T-helper 2 cell treated with Interferon-gamma antibody and Interleukin-4, amounts not matched to agents 5 μg/mL and 100 μg/mL, for 36 hours (primary cell): ENCODE data around the gene OBSCN.

Source experiments
- DNase-seq: peaks from one replicate; pipeline ENCODE4 v3.0.0; 2021; ENCODE audit warnings: low spot score
- H3K27ac Mint-ChIP-seq: one replicate; pipeline ENCODE4 v1.8.0; 2021; ENCODE audit warnings: mild to moderate bottlenecking, mixed read lengths
- H3K27me3 Mint-ChIP-seq: one replicate; pipeline ENCODE4 v1.8.0; 2021; ENCODE audit warnings: low read depth, mixed read lengths
- H3K36me3 Mint-ChIP-seq: one replicate; pipeline ENCODE4 v1.8.0; 2021; ENCODE audit warnings: low read depth, mixed read lengths
- H3K4me1 Mint-ChIP-seq: one replicate; pipeline ENCODE4 v1.8.0; 2021; ENCODE audit warnings: low read depth, mixed read lengths
- H3K4me3 Mint-ChIP-seq: one replicate; pipeline ENCODE4 v1.8.0; 2022; ENCODE audit warnings: mild to moderate bottlenecking, moderate library complexity, mixed read lengths
- H3K9me3 Mint-ChIP-seq: one replicate; pipeline ENCODE4 v1.8.0; 2021; ENCODE audit warnings: mixed read lengths

The OBSCN gene

GRCh38 chr1:228279722-228280105, 71.9 kb downstream of the OBSCN start:
- Mint-ChIP-seq H3K27me3 (no peaks in the 10 kb centered on the region), H3K4me1 (peaks cover 6% of the 10 kb centered on the region), H3K27ac (no peak overlapping the region), H3K9me3 (no peaks in the 10 kb centered on the region), H3K36me3 (no peaks in the 10 kb centered on the region), H3K4me3 (no peak overlapping the region)
- no peak for DNase-seq

DNA sequence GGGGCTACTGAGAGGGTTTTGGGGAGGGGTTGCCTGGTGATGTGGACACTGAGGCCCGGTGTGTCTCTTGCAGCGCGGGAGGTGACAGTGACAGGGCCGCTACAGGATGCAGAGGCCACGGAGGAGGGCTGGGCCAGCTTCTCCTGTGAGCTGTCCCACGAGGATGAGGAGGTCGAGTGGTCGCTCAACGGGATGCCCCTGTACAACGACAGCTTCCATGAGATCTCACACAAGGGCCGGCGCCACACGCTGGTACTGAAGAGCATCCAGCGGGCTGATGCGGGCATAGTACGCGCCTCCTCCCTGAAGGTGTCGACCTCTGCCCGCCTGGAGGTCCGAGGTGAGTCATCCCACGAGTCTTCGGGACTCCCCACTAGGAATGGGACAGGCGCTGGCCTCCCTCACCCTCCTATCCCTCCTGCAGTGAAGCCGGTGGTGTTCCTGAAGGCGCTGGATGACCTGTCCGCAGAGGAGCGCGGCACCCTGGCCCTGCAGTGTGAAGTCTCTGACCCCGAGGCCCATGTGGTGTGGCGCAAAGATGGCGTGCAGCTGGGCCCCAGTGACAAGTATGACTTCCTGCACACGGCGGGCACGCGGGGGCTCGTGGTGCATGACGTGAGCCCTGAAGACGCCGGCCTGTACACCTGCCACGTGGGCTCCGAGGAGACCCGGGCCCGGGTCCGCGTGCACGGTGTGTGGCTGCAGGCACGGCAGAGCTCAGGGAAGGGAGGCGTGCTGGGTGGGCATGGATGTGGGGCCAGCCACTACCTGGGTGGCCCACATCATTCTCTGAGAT, 72.5 kb downstream of the OBSCN start:
- H3K9me3 Mint-ChIP-seq: no peaks in the 10 kb centered on the region
- no peak for DNase-seq
- no peak overlapping the region for H3K4me3 Mint-ChIP-seq
- H3K4me1 Mint-ChIP-seq: peaks cover under 1% of the 10 kb centered on the region
- H3K27ac Mint-ChIP-seq: no peak overlapping the region
- H3K27me3 Mint-ChIP-seq: no peaks in the 10 kb centered on the region
- no peaks in the 10 kb centered on the region for H3K36me3 Mint-ChIP-seq

GRCh38 chr1:228280961-228281591, 73.2 kb downstream of the OBSCN start:
- Mint-ChIP-seq H3K27ac (no peak overlapping the region), H3K9me3 (no peaks in the 10 kb centered on the region), H3K4me3 (no peak overlapping the region), H3K27me3 (no peaks in the 10 kb centered on the region), H3K36me3 (no peaks in the 10 kb centered on the region), H3K4me1 (no peaks in the 10 kb centered on the region)
- no peak for DNase-seq

DNA sequence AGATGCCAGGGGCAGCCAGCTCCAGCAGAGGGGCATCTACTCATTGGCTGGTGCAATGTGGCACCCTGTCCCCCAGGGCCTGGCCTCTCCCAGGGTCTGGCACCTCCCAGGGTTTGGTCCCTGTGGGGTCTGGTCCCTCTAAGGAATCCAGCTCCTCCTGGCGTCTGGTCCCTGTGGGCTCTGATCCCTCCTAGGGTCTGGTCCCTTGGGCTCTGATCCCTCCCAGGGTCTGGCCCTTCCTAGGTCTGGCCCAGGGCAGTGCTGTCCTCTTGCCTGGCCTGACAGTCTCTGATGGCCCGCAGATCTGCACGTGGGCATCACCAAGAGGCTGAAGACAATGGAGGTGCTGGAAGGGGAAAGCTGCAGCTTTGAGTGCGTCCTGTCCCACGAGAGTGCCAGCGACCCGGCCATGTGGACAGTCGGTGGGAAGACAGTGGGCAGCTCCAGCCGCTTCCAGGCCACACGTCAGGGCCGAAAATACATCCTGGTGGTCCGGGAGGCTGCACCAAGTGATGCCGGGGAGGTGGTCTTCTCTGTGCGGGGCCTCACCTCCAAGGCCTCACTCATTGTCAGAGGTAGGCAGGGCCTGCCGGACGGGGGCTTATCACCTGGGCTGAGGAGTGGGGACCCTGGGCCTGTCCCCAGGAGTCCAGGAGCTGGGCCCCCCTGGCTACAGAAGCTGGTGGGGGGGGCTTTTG, 73.9 kb downstream of the OBSCN start:
- H3K27me3 Mint-ChIP-seq: no peaks in the 10 kb centered on the region

DNA sequence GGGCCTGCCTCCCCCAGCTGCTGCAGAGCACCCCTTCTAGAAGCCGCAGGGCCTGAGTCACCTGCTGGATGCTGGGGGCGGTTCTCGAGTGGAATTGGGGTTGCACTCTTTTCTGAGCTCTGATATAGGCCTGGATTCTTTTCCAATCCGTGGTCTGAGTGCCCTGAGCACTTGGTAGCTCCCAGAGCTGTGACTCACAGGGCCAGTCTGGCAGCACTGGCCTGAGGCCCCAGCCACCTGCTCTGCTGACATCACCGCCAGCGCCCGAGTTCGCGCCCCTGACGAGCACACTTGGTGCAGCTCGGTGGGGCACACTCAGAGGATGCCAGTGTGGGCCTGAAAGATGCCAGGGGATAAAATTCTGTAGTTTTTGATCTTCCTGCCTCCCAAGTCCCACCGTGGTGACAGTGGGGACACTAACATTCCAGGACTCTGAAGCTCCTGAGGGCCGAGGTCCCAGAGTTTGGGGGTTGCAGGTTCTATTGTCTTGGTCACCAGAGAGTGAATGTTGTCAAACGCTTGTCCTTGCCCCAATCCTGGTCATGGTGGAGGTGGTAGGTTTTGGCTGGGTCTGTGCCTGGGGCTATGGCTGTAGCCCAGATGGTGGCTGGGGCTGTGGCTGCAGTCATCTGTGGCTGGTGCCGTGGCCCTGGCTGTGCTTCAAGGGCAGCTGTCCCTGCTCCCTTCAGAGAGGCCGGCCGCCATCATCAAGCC, 74.6 kb downstream of the OBSCN start:
- Mint-ChIP-seq H3K4me1 (no peaks in the 10 kb centered on the region), H3K27me3 (no peaks in the 10 kb centered on the region), H3K4me3 (no peak overlapping the region), H3K27ac (no peak overlapping the region), H3K9me3 (no peaks in the 10 kb centered on the region), H3K36me3 (no peaks in the 10 kb centered on the region)
- DNase-seq: no peak

More for the DNA sequence above, 73.9 kb downstream of the OBSCN start:
- Mint-ChIP-seq H3K4me1 (no peaks in the 10 kb centered on the region), H3K36me3 (no peaks in the 10 kb centered on the region), H3K9me3 (no peaks in the 10 kb centered on the region), H3K4me3 (no peak overlapping the region), H3K27ac (no peak overlapping the region)
- DNase-seq: no peak

DNA sequence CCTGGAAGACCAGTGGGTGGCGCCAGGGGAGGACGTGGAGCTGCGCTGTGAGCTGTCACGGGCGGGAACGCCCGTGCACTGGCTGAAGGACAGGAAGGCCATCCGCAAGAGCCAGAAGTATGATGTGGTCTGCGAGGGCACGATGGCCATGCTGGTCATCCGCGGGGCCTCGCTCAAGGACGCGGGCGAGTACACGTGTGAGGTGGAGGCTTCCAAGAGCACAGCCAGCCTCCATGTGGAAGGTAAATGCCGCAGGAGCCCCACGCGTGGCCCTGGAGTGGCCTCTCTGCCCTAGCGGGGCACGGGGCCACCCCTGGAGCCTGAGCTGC, 75.2 kb downstream of the OBSCN start:
- H3K27me3 Mint-ChIP-seq: no peaks in the 10 kb centered on the region
- no peak for DNase-seq
- H3K9me3 Mint-ChIP-seq: no peaks in the 10 kb centered on the region
- H3K4me1 Mint-ChIP-seq: no peaks in the 10 kb centered on the region
- H3K27ac Mint-ChIP-seq: no peak overlapping the region
- H3K4me3 Mint-ChIP-seq: no peak overlapping the region
- no peaks in the 10 kb centered on the region for H3K36me3 Mint-ChIP-seq

- DNase-seq: no peak
- Mint-ChIP-seq H3K4me3 (no peak overlapping the region), H3K27ac (no peak overlapping the region), H3K9me3 (no peaks in the 10 kb centered on the region), H3K4me1 (no peaks in the 10 kb centered on the region), H3K27me3 (no peaks in the 10 kb centered on the region), H3K36me3 (no peaks in the 10 kb centered on the region)
Observed at GRCh38 chr1:228283476-228284147, 75.8 kb downstream of the OBSCN start.

- DNase-seq: no peak
- Mint-ChIP-seq H3K4me3 (no peak overlapping the region), H3K27me3 (no peaks in the 10 kb centered on the region), H3K4me1 (peaks cover 4% of the 10 kb centered on the region), H3K27ac (no peak overlapping the region), H3K36me3 (no peaks in the 10 kb centered on the region), H3K9me3 (no peaks in the 10 kb centered on the region)
Observed at GRCh38 chr1:228284148-228284495, 76.3 kb downstream of the OBSCN start.

- Mint-ChIP-seq H3K9me3 (no peaks in the 10 kb centered on the region), H3K36me3 (no peaks in the 10 kb centered on the region), H3K27me3 (no peaks in the 10 kb centered on the region), H3K4me1 (peaks cover 4% of the 10 kb centered on the region), H3K27ac (no peak overlapping the region), H3K4me3 (no peak overlapping the region)
- no peak for DNase-seq
Observed at GRCh38 chr1:228284521-228284920, 76.7 kb downstream of the OBSCN start.

DNA sequence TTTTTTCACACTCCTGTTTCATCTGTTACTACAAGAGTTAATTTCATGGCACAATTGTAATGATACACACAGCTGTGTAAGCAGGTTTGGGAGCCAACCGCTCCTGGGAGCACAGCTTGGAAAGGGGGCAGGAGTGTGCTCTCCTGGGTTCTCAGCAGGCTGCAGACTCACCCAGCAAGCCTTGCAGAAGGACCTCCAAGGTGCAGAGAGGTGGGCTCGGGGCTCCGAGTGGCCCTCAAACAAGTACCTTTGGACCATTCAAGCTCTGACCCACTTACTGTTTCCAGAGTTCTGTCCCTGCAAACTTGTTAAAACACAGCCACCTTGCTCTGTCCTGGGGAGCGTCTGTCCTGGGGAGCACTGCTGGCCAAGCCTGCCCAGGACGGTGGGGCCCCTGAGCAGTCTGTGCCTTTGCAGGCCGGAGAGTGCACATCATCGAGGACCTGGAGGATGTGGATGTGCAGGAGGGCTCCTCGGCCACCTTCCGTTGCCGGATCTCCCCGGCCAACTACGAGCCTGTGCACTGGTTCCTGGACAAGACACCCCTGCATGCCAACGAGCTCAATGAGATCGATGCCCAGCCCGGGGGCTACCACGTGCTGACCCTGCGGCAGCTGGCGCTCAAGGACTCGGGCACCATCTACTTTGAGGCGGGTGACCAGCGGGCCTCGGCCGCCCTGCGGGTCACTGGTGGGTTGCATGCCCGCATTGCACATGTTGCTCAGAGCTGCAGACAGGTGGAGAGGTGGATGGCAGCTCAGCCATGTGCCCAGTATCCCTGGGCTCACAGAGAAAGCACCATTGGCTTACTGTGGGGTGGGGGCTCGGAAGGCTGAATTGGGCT, 78.0 kb downstream of the OBSCN start:
- H3K9me3 Mint-ChIP-seq: no peaks in the 10 kb centered on the region
- peaks cover 4% of the 10 kb centered on the region for H3K4me1 Mint-ChIP-seq
- no peak for DNase-seq
- H3K36me3 Mint-ChIP-seq: no peaks in the 10 kb centered on the region
- H3K27ac Mint-ChIP-seq: no peak overlapping the region
- no peak overlapping the region for H3K4me3 Mint-ChIP-seq
- H3K27me3 Mint-ChIP-seq: no peaks in the 10 kb centered on the region

- no peaks in the 10 kb centered on the region for H3K9me3 Mint-ChIP-seq
- H3K4me1 Mint-ChIP-seq: peaks cover 4% of the 10 kb centered on the region
- no peaks in the 10 kb centered on the region for H3K27me3 Mint-ChIP-seq
- DNase-seq: no peak
- H3K4me3 Mint-ChIP-seq: no peak overlapping the region
- H3K36me3 Mint-ChIP-seq: no peaks in the 10 kb centered on the region
- no peak overlapping the region for H3K27ac Mint-ChIP-seq
Observed at GRCh38 chr1:228286505-228287417, 78.9 kb downstream of the OBSCN start.
